ENCODE measurements around the gene DICER1.

DICER1 gene

GRCh38 chr14:95063391-95063790 is 93.9 kb downstream of the DICER1 start:
- Histone ChIP-seq H3K4me3 (ENCODE audit: low read length) (no peak overlapping the region), H3K36me3 (ENCODE audit: insufficient read depth, low read length) (no peaks in the 10 kb centered on the region), H3K27me3 (ENCODE audit: insufficient read depth, low read length) (no peaks in the 10 kb centered on the region), H2AFZ (ENCODE audit: low read depth, low read length) (no peak overlapping the region), H3K9me3 (ENCODE audit: low read length) (no peaks in the 10 kb centered on the region), H3K4me1 (ENCODE audit: insufficient read depth, low read length) (no peaks in the 10 kb centered on the region)

GRCh38 chr14:95062946-95063345 is 94.4 kb downstream of the DICER1 start:
- Histone ChIP-seq H3K9me3 (ENCODE audit: low read length) (no peaks in the 10 kb centered on the region), H2AFZ (ENCODE audit: low read depth, low read length) (no peak overlapping the region)

GRCh38 chr14:95062220-95062619 is 95.1 kb downstream of the DICER1 start:
- no peaks in the 10 kb centered on the region for H3K27me3 ChIP-seq (ENCODE audit: insufficient read depth, low read length)
- no peak overlapping the region for H2AFZ ChIP-seq (ENCODE audit: low read depth, low read length)
- no peaks in the 10 kb centered on the region for H3K36me3 ChIP-seq (ENCODE audit: insufficient read depth, low read length)
- no peak overlapping the region for H3K4me3 ChIP-seq (ENCODE audit: low read length)
- H3K9me3 ChIP-seq (ENCODE audit: low read length): no peaks in the 10 kb centered on the region
- H3K4me1 ChIP-seq (ENCODE audit: insufficient read depth, low read length): no peaks in the 10 kb centered on the region

More at GRCh38 chr14:95062946-95063345, 94.4 kb downstream of the DICER1 start:
- no peaks in the 10 kb centered on the region for H3K36me3 ChIP-seq (ENCODE audit: insufficient read depth, low read length)
- no peaks in the 10 kb centered on the region for H3K4me1 ChIP-seq (ENCODE audit: insufficient read depth, low read length)
- H3K4me3 ChIP-seq (ENCODE audit: low read length): no peak overlapping the region
- no peaks in the 10 kb centered on the region for H3K27me3 ChIP-seq (ENCODE audit: insufficient read depth, low read length)

- Histone ChIP-seq H2AFZ (ENCODE audit: low read depth, low read length) (no peak overlapping the region), H3K4me1 (ENCODE audit: insufficient read depth, low read length) (no peaks in the 10 kb centered on the region), H3K27me3 (ENCODE audit: insufficient read depth, low read length) (no peaks in the 10 kb centered on the region), H3K9me3 (ENCODE audit: low read length) (no peaks in the 10 kb centered on the region), H3K4me3 (ENCODE audit: low read length) (no peak overlapping the region), H3K36me3 (ENCODE audit: insufficient read depth, low read length) (no peaks in the 10 kb centered on the region)
These were observed 95.8 kb downstream of the DICER1 start for GRCh38 chr14:95061317-95062093.

GRCh38 chr14:95059126-95059525 is 98.2 kb downstream of the DICER1 start:
- Histone ChIP-seq H3K4me3 (ENCODE audit: low read length) (no peak overlapping the region), H3K27me3 (ENCODE audit: insufficient read depth, low read length) (no peaks in the 10 kb centered on the region), H3K36me3 (ENCODE audit: insufficient read depth, low read length) (no peaks in the 10 kb centered on the region), H3K9me3 (ENCODE audit: low read length) (no peaks in the 10 kb centered on the region), H2AFZ (ENCODE audit: low read depth, low read length) (no peak overlapping the region), H3K4me1 (ENCODE audit: insufficient read depth, low read length) (no peaks in the 10 kb centered on the region)

- no peaks in the 10 kb centered on the region for H3K36me3 ChIP-seq (ENCODE audit: insufficient read depth, low read length)
- H2AFZ ChIP-seq (ENCODE audit: low read depth, low read length): no peak overlapping the region
- H3K4me1 ChIP-seq (ENCODE audit: insufficient read depth, low read length): no peaks in the 10 kb centered on the region
- H3K27me3 ChIP-seq (ENCODE audit: insufficient read depth, low read length): no peaks in the 10 kb centered on the region
- no peak overlapping the region for H3K4me3 ChIP-seq (ENCODE audit: low read length)
- H3K9me3 ChIP-seq (ENCODE audit: low read length): no peaks in the 10 kb centered on the region
These were observed 98.8 kb downstream of the DICER1 start for GRCh38 chr14:95058491-95058890.

GRCh38 chr14:95057851-95058250 is 99.5 kb downstream of the DICER1 start:
- Histone ChIP-seq H3K4me1 (ENCODE audit: insufficient read depth, low read length) (no peaks in the 10 kb centered on the region), H3K4me3 (ENCODE audit: low read length) (no peak overlapping the region), H3K36me3 (ENCODE audit: insufficient read depth, low read length) (no peaks in the 10 kb centered on the region), H2AFZ (ENCODE audit: low read depth, low read length) (no peak overlapping the region), H3K9me3 (ENCODE audit: low read length) (no peaks in the 10 kb centered on the region), H3K27me3 (ENCODE audit: insufficient read depth, low read length) (no peaks in the 10 kb centered on the region)

GRCh38 chr14:95057147-95057546 is 100.2 kb downstream of the DICER1 start:
- Histone ChIP-seq H3K4me3 (ENCODE audit: low read length) (no peak overlapping the region), H3K27me3 (ENCODE audit: insufficient read depth, low read length) (no peaks in the 10 kb centered on the region), H3K36me3 (ENCODE audit: insufficient read depth, low read length) (no peaks in the 10 kb centered on the region), H3K9me3 (ENCODE audit: low read length) (no peaks in the 10 kb centered on the region), H2AFZ (ENCODE audit: low read depth, low read length) (no peak overlapping the region), H3K4me1 (ENCODE audit: insufficient read depth, low read length) (no peaks in the 10 kb centered on the region)

GRCh38 chr14:95056476-95056875 is 100.9 kb downstream of the DICER1 start:
- H3K4me1 ChIP-seq (ENCODE audit: insufficient read depth, low read length): no peaks in the 10 kb centered on the region
- H3K36me3 ChIP-seq (ENCODE audit: insufficient read depth, low read length): no peaks in the 10 kb centered on the region
- no peaks in the 10 kb centered on the region for H3K9me3 ChIP-seq (ENCODE audit: low read length)
- no peaks in the 10 kb centered on the region for H3K27me3 ChIP-seq (ENCODE audit: insufficient read depth, low read length)
- no peak overlapping the region for H2AFZ ChIP-seq (ENCODE audit: low read depth, low read length)
- no peak overlapping the region for H3K4me3 ChIP-seq (ENCODE audit: low read length)

- Histone ChIP-seq H3K4me1 (ENCODE audit: insufficient read depth, low read length) (no peaks in the 10 kb centered on the region), H3K4me3 (ENCODE audit: low read length) (no peak overlapping the region), H3K27me3 (ENCODE audit: insufficient read depth, low read length) (no peaks in the 10 kb centered on the region), H3K9me3 (ENCODE audit: low read length) (no peaks in the 10 kb centered on the region), H2AFZ (ENCODE audit: low read depth, low read length) (no peak overlapping the region), H3K36me3 (ENCODE audit: insufficient read depth, low read length) (no peaks in the 10 kb centered on the region)
These were observed 102.0 kb downstream of the DICER1 start for GRCh38 chr14:95055318-95055717.

GRCh38 chr14:95054346-95055280 is 102.7 kb downstream of the DICER1 start:
- H2AFZ ChIP-seq (ENCODE audit: low read depth, low read length): no peak overlapping the region
- no peaks in the 10 kb centered on the region for H3K9me3 ChIP-seq (ENCODE audit: low read length)
- H3K4me3 ChIP-seq (ENCODE audit: low read length): no peak overlapping the region
- H3K4me1 ChIP-seq (ENCODE audit: insufficient read depth, low read length): no peaks in the 10 kb centered on the region
- H3K27me3 ChIP-seq (ENCODE audit: insufficient read depth, low read length): no peaks in the 10 kb centered on the region
- H3K36me3 ChIP-seq (ENCODE audit: insufficient read depth, low read length): no peaks in the 10 kb centered on the region

- Histone ChIP-seq H3K36me3 (ENCODE audit: insufficient read depth, low read length) (no peaks in the 10 kb centered on the region), H2AFZ (ENCODE audit: low read depth, low read length) (no peak overlapping the region), H3K27me3 (ENCODE audit: insufficient read depth, low read length) (no peaks in the 10 kb centered on the region), H3K9me3 (ENCODE audit: low read length) (no peaks in the 10 kb centered on the region), H3K4me3 (ENCODE audit: low read length) (no peak overlapping the region), H3K4me1 (ENCODE audit: insufficient read depth, low read length) (no peaks in the 10 kb centered on the region)
These were observed 105.2 kb downstream of the DICER1 start for GRCh38 chr14:95052016-95052585.

- H3K27me3 ChIP-seq (ENCODE audit: insufficient read depth, low read length): peaks cover 3% of the 10 kb centered on the region
- H2AFZ ChIP-seq (ENCODE audit: low read depth, low read length): no peak overlapping the region
- no peaks in the 10 kb centered on the region for H3K4me1 ChIP-seq (ENCODE audit: insufficient read depth, low read length)
- no peak overlapping the region for H3K4me3 ChIP-seq (ENCODE audit: low read length)
- H3K36me3 ChIP-seq (ENCODE audit: insufficient read depth, low read length): no peaks in the 10 kb centered on the region
- H3K9me3 ChIP-seq (ENCODE audit: low read length): no peaks in the 10 kb centered on the region
These were observed 107.4 kb downstream of the DICER1 start for GRCh38 chr14:95049952-95050351.

Data from neuron (in vitro differentiated cells).